HepG2 (cell line): Measurements from ENCODE around the gene ANKRD53. TPM values are rescaled to one million over a fixed set of nuclear protein-coding genes. Genes with fewer than 3 reads are reported as not detected.

Experiments
- ATAC-seq: fragments of 200-7000 bp; cut with Tn5 transposase; 3 replicates; pipeline ENCODE4 v1.9.1; 2020; ENCODE audit warnings: mild to moderate bottlenecking, moderate library complexity
- BruUV-seq: library from RNA; stranded (reverse); fragments of 400-500 nt; replicated peaks from 2 replicates; lab custom pipeline; 2021; lab: Mats Ljungman, UMichigan
- CTCF ChIA-PET: fragments of 300-600 bp; formaldehyde crosslinking; extraction: SDS; loops from one replicate; lab custom pipeline; 2021; ENCODE audit warnings: low total read pairs, inconsistent platforms, low intra/inter-chr PET ratio; lab: Yijun Ruan, JAX
- POLR2A ChIA-PET: fragments of 350-600 bp; sonication (Branson Sonifier 250); formaldehyde crosslinking; loops from one replicate; lab custom pipeline; 2020; ENCODE audit warnings: antibody characterized with exemption, inconsistent platforms; lab: Yijun Ruan, JAX
- DNase-seq: peaks from one replicate; pipeline ENCODE4 v3.0.0-alpha.2; 2015; ENCODE audit warnings: low spot score
- FAIRE-seq: peaks from 3 replicates; lab custom pipeline; 2011; peaks lifted over from hg19 to GRCh38; lab: Jason Lieb, UNC
- H2AFZ ChIP-seq: one replicate; pipeline ENCODE4 v1.6.1; 2011; ENCODE audit warnings: low read length, inconsistent platforms
- H3K27ac ChIP-seq: fragments of 300-600 bp; 3 replicates; pipeline ENCODE4 v1.8.0; 2011; ENCODE audit warnings: mixed run types, mild to moderate bottlenecking, mixed read lengths, low read length, inconsistent platforms; ENCODE audit not compliant: insufficient read depth; ENCODE audit errors: extremely low read length
- H3K27me3 ChIP-seq, 2 experiments: fragments of 200-600 bp in 1 of 2; 2 replicates in 1 of 2; 3 replicates in 1 of 2; pipeline versions ENCODE4 v1.6.0 to v1.8.0; 2011; ENCODE audit warnings: low read length in 2 of 2, mild to moderate bottlenecking in 2 of 2, moderate library complexity in 2 of 2, inconsistent platforms in 1 of 2; ENCODE audit not compliant: insufficient read depth in 2 of 2, control insufficient read depth in 1 of 2
- H3K36me3 ChIP-seq, 2 experiments: fragments of 200-600 bp in 1 of 2; replicated peaks in 1 of 2; 2 replicates in 1 of 2; 3 replicates in 1 of 2; pipeline versions ENCODE4 v1.5.1 to v1.8.0; 2011; ENCODE audit warnings: low read length in 2 of 2, inconsistent platforms in 1 of 2; ENCODE audit not compliant: insufficient read depth in 2 of 2, control insufficient read depth in 1 of 2
- H3K4me1 ChIP-seq: 2 replicates; pipeline ENCODE4 v1.5.1; 2012; ENCODE audit warnings: low read length, inconsistent platforms; ENCODE audit not compliant: insufficient read depth
- H3K4me2 ChIP-seq: 2 replicates; pipeline ENCODE4 v1.6.0; 2011; ENCODE audit warnings: low read depth, low read length, inconsistent platforms
- H3K4me3 ChIP-seq, 3 experiments: fragments of 200-600 bp in 1 of 3; sonication (generic), shearing (Covaris generic) in 1 of 3; replicated peaks in 1 of 3; 2 replicates each; pipeline ENCODE4 v1.5.1; 2011 to 2016; ENCODE audit warnings: low read length in 3 of 3, inconsistent platforms in 2 of 3, low read depth in 2 of 3, mild to moderate bottlenecking in 2 of 3, control low read depth in 1 of 3, mixed read lengths in 1 of 3; ENCODE audit not compliant: insufficient read depth in 1 of 3
- H3K79me2 ChIP-seq: one replicate; pipeline ENCODE4 v1.6.1; 2011; ENCODE audit warnings: low read length, inconsistent platforms; ENCODE audit not compliant: insufficient read depth
- H3K9ac ChIP-seq: 2 replicates; pipeline ENCODE4 v1.6.0; 2011; ENCODE audit warnings: mild to moderate bottlenecking, low read depth, low read length, inconsistent platforms; ENCODE audit not compliant: insufficient read depth
- H3K9me3 ChIP-seq: 2 replicates; pipeline ENCODE4 v1.5.1; 2012; ENCODE audit warnings: mild to moderate bottlenecking, low read length
- H4K20me1 ChIP-seq: 2 replicates; pipeline ENCODE4 v1.6.0; 2011; ENCODE audit warnings: inconsistent platforms, mild to moderate bottlenecking, low read length, moderate library complexity; ENCODE audit not compliant: insufficient read depth
- BCL6 ChIP-seq: IDR thresholded peaks from 2 replicates; pipeline ENCODE4 v1.6.1; 2016; ENCODE audit warnings: missing genetic modification reagents, missing compliant biosample characterization
- CERS6 ChIP-seq: sonication (generic); formaldehyde crosslinking; IDR thresholded peaks from 2 replicates; pipeline ENCODE4 v1.5.0; 2020; ENCODE audit warnings: missing genetic modification reagents
- ETS1 ChIP-seq: sonication (generic); formaldehyde crosslinking; IDR thresholded peaks from 2 replicates; pipeline ENCODE4 v1.4.0; 2020; ENCODE audit warnings: missing genetic modification reagents
- GPN1 ChIP-seq: sonication (generic); formaldehyde crosslinking; IDR thresholded peaks from 2 replicates; pipeline ENCODE4 v1.5.1; 2020; ENCODE audit warnings: missing genetic modification reagents, borderline replicate concordance
- PHF8 ChIP-seq: sonication (generic); formaldehyde crosslinking; IDR thresholded peaks from 2 replicates; pipeline ENCODE4 v1.5.0; 2020; ENCODE audit warnings: missing genetic modification reagents
- SP4 ChIP-seq: sonication (generic); formaldehyde crosslinking; IDR thresholded peaks from 2 replicates; pipeline ENCODE4 v1.8.1; 2023; ENCODE audit warnings: mild to moderate bottlenecking, missing genetic modification reagents
- ZNF18 ChIP-seq: sonication (generic); formaldehyde crosslinking; IDR thresholded peaks from 2 replicates; pipeline ENCODE4 v1.8.0; 2022; ENCODE audit warnings: mild to moderate bottlenecking, missing genetic modification reagents; ENCODE audit not compliant: insufficient replicate concordance
- ZNF256 ChIP-seq: sonication (generic); formaldehyde crosslinking; conservative IDR thresholded peaks from 2 replicates; pipeline ENCODE4 v1.4.0; 2020; ENCODE audit warnings: missing genetic modification reagents
- ZNF598 ChIP-seq: sonication (generic); formaldehyde crosslinking; IDR thresholded peaks from 2 replicates; pipeline ENCODE4 v1.5.1; 2020; ENCODE audit warnings: mild to moderate bottlenecking, missing genetic modification reagents, borderline replicate concordance
- ZNF660 ChIP-seq: sonication (generic); formaldehyde crosslinking; IDR thresholded peaks from 2 replicates; pipeline ENCODE4 v1.5.1; 2020; ENCODE audit warnings: mild to moderate bottlenecking, low read depth, missing genetic modification reagents, borderline replicate concordance
- WGBS: methylation state at CpG from one replicate; pipeline ENCODE4 v1.1.6; 2017; ENCODE audit warnings: low lambda C conversion rate; 5-methylcytosine and 5-hydroxymethylcytosine counted together
- in situ Hi-C: cut with HindIII; loops from 2 replicates; pipeline ENCODE4 v1.10.0; 2017; ENCODE audit warnings: low pct_unique_long_range_greater_than_20kb; ENCODE audit not compliant: extremely low pct_ligation_motif_present
- intact Hi-C: fragments of 100-400 bp; cut with micrococcal nuclease; formaldehyde crosslinking; loops from one replicate; pipeline ENCODE4 v1.10.0; 2022; ENCODE audit not compliant: unreplicated experiment
- polyA plus RNA-seq, 8 experiments: library from polyadenylated mRNA; depleted of rRNA in 3 of 8; stranded (reverse) in 7 of 8; unstranded in 1 of 8; fragments of >200 nt; fragmentation: Illumina TruSeq in 4 of 8; extraction: Trizol in 4 of 8; gene quantifications; 2 replicates each; pipeline versions ENCODE4 v1.2.1 to v1.2.3, GENCODE V29; 2011 to 2016; ENCODE audit warnings: low read depth in 4 of 8, missing spikeins in 1 of 8, mixed read lengths in 1 of 8; ENCODE audit not compliant: insufficient read depth in 1 of 8
- total RNA-seq, 5 experiments: library from RNA; depleted of rRNA; stranded (reverse); fragments of >200 nt; fragmentation: Illumina TruSeq; extraction: Trizol; gene quantifications; 2 replicates each; pipeline ENCODE4 v1.2.3, GENCODE V29; 2016; ENCODE audit warnings: low read depth in 1 of 5
- TF ChIP-seq, protein P1 (sequence below): sonication (generic); formaldehyde crosslinking; IDR thresholded peaks from 2 replicates; pipeline ENCODE4 v1.4.0; 2020; ENCODE audit warnings: mild to moderate bottlenecking, missing genetic modification reagents
- TF ChIP-seq, protein P2 (sequence below): IDR thresholded peaks from 2 replicates; pipeline ENCODE4 v1.6.1; 2016

Gene ANKRD53
- total and polyA plus RNA-seq, 2 of the 13 experiments (the other 11 are each of a cell fraction or from before 2014, with no cell fraction given), result 0.15 TPM; not detected in 1

DNA sequence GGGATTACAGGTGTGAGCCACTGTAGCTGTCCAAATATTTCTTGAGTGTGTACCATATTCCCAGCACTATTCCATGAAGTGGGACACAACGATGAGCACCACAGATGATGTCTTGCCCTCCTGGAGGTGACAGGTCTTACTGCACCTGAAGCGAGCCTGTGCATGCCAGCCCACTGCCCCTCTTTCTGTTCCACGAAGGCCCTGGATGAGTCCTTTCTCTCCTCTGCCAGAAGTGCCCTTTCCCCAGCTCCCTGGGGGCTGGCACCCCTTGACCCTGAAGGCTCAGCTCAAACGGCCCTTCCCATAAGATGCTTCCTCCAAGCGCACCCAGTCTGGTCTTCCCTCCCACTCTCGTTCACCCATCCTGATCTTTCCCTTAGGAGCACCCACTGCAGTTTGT, 37.2 kb upstream of the ANKRD53 start (continued):
- no peak for TF ChIP-seq ZNF18

GRCh38 chr2:70941701-70942100, 36.7 kb upstream of the ANKRD53 start:
- WGBS, result 48% methylated on average over 5 of the region's 5 CpGs
- no peaks in the 10 kb centered on the region; a peak in 1 of 5 replicates for H3K27me3 ChIP-seq
- peaks cover 41% of the 10 kb centered on the region for H3K4me1 ChIP-seq
- no peaks in the 10 kb centered on the region for H3K36me3 ChIP-seq
- POLR2A ChIA-PET, result no interaction called here
- in situ Hi-C loops (no loop called here), intact Hi-C loops (no loop called here)
- H3K9ac ChIP-seq, result no peak overlapping the region
- no TSS peak for BruUV-seq
- no peak for ATAC-seq
- no peaks in the 10 kb centered on the region for H3K79me2 ChIP-seq
- CTCF ChIA-PET, result no interaction called here
- H4K20me1 ChIP-seq, result no peaks in the 10 kb centered on the region
- no peak overlapping the region for H2AFZ ChIP-seq
- no peak overlapping the region for H3K4me2 ChIP-seq
- TF ChIP-seq BCL6 (CRISPR knock-in tag) (no peak), ZNF660 (CRISPR knock-in tag) (no peak), ZNF598 (CRISPR knock-in tag) (no peak), ETS1 (CRISPR knock-in tag) (no peak), CERS6 (CRISPR knock-in tag) (no peak), ZNF256 (no peak), PHF8 (CRISPR knock-in tag) (no peak), SP4 (CRISPR knock-in tag) (no peak), GPN1 (no peak)
- TF ChIP-seq, protein P1, sequence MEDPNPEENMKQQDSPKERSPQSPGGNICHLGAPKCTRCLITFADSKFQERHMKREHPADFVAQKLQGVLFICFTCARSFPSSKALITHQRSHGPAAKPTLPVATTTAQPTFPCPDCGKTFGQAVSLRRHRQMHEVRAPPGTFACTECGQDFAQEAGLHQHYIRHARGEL (CRISPR knock-in tag), result no peak
- TF ChIP-seq, protein P2, sequence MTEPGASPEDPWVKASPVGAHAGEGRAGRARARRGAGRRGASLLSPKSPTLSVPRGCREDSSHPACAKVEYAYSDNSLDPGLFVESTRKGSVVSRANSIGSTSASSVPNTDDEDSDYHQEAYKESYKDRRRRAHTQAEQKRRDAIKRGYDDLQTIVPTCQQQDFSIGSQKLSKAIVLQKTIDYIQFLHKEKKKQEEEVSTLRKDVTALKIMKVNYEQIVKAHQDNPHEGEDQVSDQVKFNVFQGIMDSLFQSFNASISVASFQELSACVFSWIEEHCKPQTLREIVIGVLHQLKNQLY, result no peak
- no peak overlapping the region for H3K4me3 ChIP-seq
- no peak for DNase-seq
- FAIRE-seq, result no peak
- no peak overlapping the region for H3K27ac ChIP-seq
- H3K9me3 ChIP-seq, result no peaks in the 10 kb centered on the region
